Keratinocyte (primary cell): ENCODE measurements around the gene LYPLA2.

Source experiments
- EZH2 ChIP-seq: IDR thresholded peaks from one replicate; pipeline ENCODE4 v1.6.1; 2012; ENCODE audit warnings: inconsistent platforms, mild to moderate bottlenecking, low read length, moderate library complexity
- TF ChIP-seq, protein P1 (sequence below), 3 experiments: IDR thresholded peaks in 1 of 3; conservative IDR thresholded peaks in 1 of 3; optimal IDR thresholded peaks in 1 of 3; 2 replicates in 2 of 3; 3 replicates in 1 of 3; pipeline versions ENCODE3 to v1.5.1; 2011; ENCODE audit warnings: low read length in 3 of 3, mild to moderate bottlenecking in 3 of 3, moderate library complexity in 2 of 3, control low read depth in 1 of 3, inconsistent platforms in 1 of 3; ENCODE audit not compliant: insufficient read depth in 2 of 3; ENCODE audit errors: extremely low read depth in 1 of 3

DNA sequence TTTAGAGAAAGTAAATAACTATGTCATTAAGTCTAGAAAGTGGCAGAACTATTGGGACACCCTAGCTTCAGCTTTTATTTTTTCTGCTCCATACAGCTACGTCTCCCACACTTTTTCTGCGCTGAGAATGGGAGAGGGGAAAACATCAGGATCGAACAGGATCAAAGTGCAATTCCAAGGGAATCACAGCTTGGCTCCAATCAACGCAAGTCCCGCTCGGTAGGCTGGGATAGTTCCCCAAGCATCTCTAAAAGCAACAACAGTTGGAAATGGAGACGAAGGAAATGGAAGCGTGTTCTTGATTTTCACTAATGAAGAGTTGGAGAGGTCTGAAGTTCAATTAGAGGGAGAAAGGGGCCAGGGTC is 33.7 kb downstream of the LYPLA2 start:
- TF ChIP-seq EZH2 = no peak
- TF ChIP-seq, protein P1, sequence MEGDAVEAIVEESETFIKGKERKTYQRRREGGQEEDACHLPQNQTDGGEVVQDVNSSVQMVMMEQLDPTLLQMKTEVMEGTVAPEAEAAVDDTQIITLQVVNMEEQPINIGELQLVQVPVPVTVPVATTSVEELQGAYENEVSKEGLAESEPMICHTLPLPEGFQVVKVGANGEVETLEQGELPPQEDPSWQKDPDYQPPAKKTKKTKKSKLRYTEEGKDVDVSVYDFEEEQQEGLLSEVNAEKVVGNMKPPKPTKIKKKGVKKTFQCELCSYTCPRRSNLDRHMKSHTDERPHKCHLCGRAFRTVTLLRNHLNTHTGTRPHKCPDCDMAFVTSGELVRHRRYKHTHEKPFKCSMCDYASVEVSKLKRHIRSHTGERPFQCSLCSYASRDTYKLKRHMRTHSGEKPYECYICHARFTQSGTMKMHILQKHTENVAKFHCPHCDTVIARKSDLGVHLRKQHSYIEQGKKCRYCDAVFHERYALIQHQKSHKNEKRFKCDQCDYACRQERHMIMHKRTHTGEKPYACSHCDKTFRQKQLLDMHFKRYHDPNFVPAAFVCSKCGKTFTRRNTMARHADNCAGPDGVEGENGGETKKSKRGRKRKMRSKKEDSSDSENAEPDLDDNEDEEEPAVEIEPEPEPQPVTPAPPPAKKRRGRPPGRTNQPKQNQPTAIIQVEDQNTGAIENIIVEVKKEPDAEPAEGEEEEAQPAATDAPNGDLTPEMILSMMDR (optimal IDR thresholded peaks at IDR 0.05 in 1 of 3, IDR thresholded peaks at IDR 0.05 in 1 of 3, conservative IDR thresholded peaks at IDR 0.05 in 1 of 3; ENCODE audit: extremely low read depth in 1 of 3, insufficient read depth in 2 of 3, low read length in 3 of 3) = no peak
